K562 (cell line): ENCODE measurements around the gene MAPK8IP1. TPM values are rescaled to one million over a fixed set of nuclear protein-coding genes. Genes with fewer than 3 reads are reported as not detected.

ENCODE experiments used
- ATAC-seq: fragments of 200-7000 bp; cut with Tn5 transposase; 3 replicates; pipeline ENCODE4 v1.9.1; 2020; ENCODE audit warnings: moderate library complexity
- BruUV-seq: library from RNA; stranded (reverse); fragments of 400-500 nt; replicated peaks from 2 replicates; lab custom pipeline; 2021; lab: Mats Ljungman, UMichigan
- CTCF ChIA-PET: fragments of 300-600 bp; formaldehyde crosslinking; extraction: SDS; loops from one replicate; lab custom pipeline; 2021; ENCODE audit warnings: low intra/inter-chr PET ratio; lab: Yijun Ruan, JAX
- POLR2A ChIA-PET: fragments of 300-600, 350-650 bp; sonication (Branson Sonifier 250); formaldehyde crosslinking; extraction: SDS; loops from one replicate; lab custom pipeline; 2021; ENCODE audit warnings: antibody characterized with exemption, inconsistent platforms; lab: Yijun Ruan, JAX
- DNase-seq, 4 experiments: peaks; one replicate each; pipeline versions ENCODE4 v3.0.0 to v3.0.0-alpha.2; 2011 to 2018; ENCODE audit warnings: low spot score in 3 of 4, mixed read lengths in 3 of 4; ENCODE audit errors: extremely low read depth in 1 of 4
- FAIRE-seq: peaks from 2 replicates; lab custom pipeline; 2011; peaks lifted over from hg19 to GRCh38; lab: Jason Lieb, UNC
- H2AFZ ChIP-seq: 2 replicates; pipeline ENCODE4 v1.6.0; 2011; ENCODE audit warnings: low read depth, low read length, control low read depth, inconsistent platforms
- H3K27ac ChIP-seq: fragments of 200-600 bp; 3 replicates; pipeline ENCODE4 v1.8.0; 2011; ENCODE audit warnings: low read depth, mild to moderate bottlenecking, control low read depth, inconsistent platforms, low read length, moderate library complexity, mixed read lengths; ENCODE audit errors: extremely low read depth
- H3K27me3 ChIP-seq, 2 experiments: fragments of 300-600 bp in 1 of 2; 2 replicates in 1 of 2; 3 replicates in 1 of 2; pipeline versions ENCODE4 v1.6.0 to v1.8.0; 2011; ENCODE audit warnings: inconsistent platforms in 2 of 2, low read length in 2 of 2, mild to moderate bottlenecking in 1 of 2, mixed read lengths in 1 of 2, moderate library complexity in 1 of 2; ENCODE audit not compliant: control insufficient read depth in 2 of 2, insufficient read depth in 2 of 2
- H3K36me3 ChIP-seq: fragments of 300-600 bp; 3 replicates; pipeline ENCODE4 v1.8.0; 2011; ENCODE audit warnings: mild to moderate bottlenecking, low read length, inconsistent platforms; ENCODE audit not compliant: control insufficient read depth, insufficient read depth
- H3K4me1 ChIP-seq, 2 experiments: fragments of 200-600 bp in 1 of 2; replicated peaks in 1 of 2; 2 replicates in 1 of 2; 3 replicates in 1 of 2; pipeline versions ENCODE4 v1.5.1 to v1.8.0; 2011; ENCODE audit warnings: inconsistent platforms in 2 of 2, low read length in 2 of 2, mild to moderate bottlenecking in 1 of 2, mixed read lengths in 1 of 2, moderate library complexity in 1 of 2; ENCODE audit not compliant: control insufficient read depth in 2 of 2, insufficient read depth in 2 of 2
- H3K4me2 ChIP-seq: 2 replicates; pipeline ENCODE4 v1.6.1; 2011; ENCODE audit warnings: low read length, control low read depth, inconsistent platforms, mixed read lengths; ENCODE audit not compliant: insufficient read depth
- H3K4me3 ChIP-seq: fragments of 200-600 bp; sonication (generic), shearing (Covaris generic); 2 replicates; pipeline ENCODE4 v1.5.1; 2016; ENCODE audit warnings: control low read depth, inconsistent platforms
- H3K79me2 ChIP-seq: fragments of 200-600 bp; 3 replicates; pipeline ENCODE4 v1.8.0; 2011; ENCODE audit warnings: low read length, inconsistent platforms; ENCODE audit not compliant: control insufficient read depth, insufficient read depth
- H3K9ac ChIP-seq, 2 experiments: 2 replicates each; pipeline versions ENCODE4 v1.6.0 to v1.6.1; 2011; ENCODE audit warnings: low read depth in 2 of 2, low read length in 2 of 2, control low read depth in 1 of 2, inconsistent platforms in 1 of 2, mild to moderate bottlenecking in 1 of 2, mixed read lengths in 1 of 2; ENCODE audit not compliant: insufficient read depth in 1 of 2
- H3K9me1 ChIP-seq: one replicate; pipeline ENCODE4 v1.6.0; 2011; ENCODE audit warnings: inconsistent platforms, mild to moderate bottlenecking, low read length, moderate library complexity; ENCODE audit not compliant: control insufficient read depth, insufficient read depth
- H3K9me3 ChIP-seq: replicated peaks from 2 replicates; pipeline ENCODE4 v1.5.1; 2011; ENCODE audit warnings: low read depth, low read length, inconsistent platforms; ENCODE audit not compliant: control insufficient read depth, insufficient read depth
- H4K20me1 ChIP-seq: replicated peaks from 2 replicates; pipeline ENCODE4 v1.6.1; 2011; ENCODE audit warnings: low read length, inconsistent platforms, mixed read lengths; ENCODE audit not compliant: control insufficient read depth, insufficient read depth
- ARID1B ChIP-seq: fragments of 450-650 bp; IDR thresholded peaks from 2 replicates; pipeline ENCODE4 v1.6.1; 2016; ENCODE audit warnings: antibody characterized with exemption, mild to moderate bottlenecking, inconsistent platforms
- ARID3A ChIP-seq: IDR thresholded peaks from 2 replicates; pipeline ENCODE4 v1.6.1; 2012; ENCODE audit warnings: low read depth, low read length, improper control_type of control experiment, borderline replicate concordance
- FOXA3 ChIP-seq, 2 experiments: fragments of 450-650 bp in 1 of 2; sonication (generic) in 1 of 2; formaldehyde crosslinking; IDR thresholded peaks in 1 of 2; conservative IDR thresholded peaks in 1 of 2; 2 replicates each; pipeline versions ENCODE4 v1.4.0 to v1.8.0; 2020 to 2022; ENCODE audit warnings: mild to moderate bottlenecking in 2 of 2, missing genetic modification reagents in 1 of 2
- KLF6 ChIP-seq: fragments of 250-450 bp; sonication (Bioruptor Pico); IDR thresholded peaks from 2 replicates; pipeline ENCODE4 v1.4.0; 2020; ENCODE audit warnings: mild to moderate bottlenecking, moderate library complexity, borderline replicate concordance
- NR3C1 ChIP-seq: sonication (generic); formaldehyde crosslinking; IDR thresholded peaks from 2 replicates; pipeline ENCODE4 v1.8.1; 2022; ENCODE audit warnings: missing genetic modification reagents
- TAF9B ChIP-seq: fragments of 450-650 bp; IDR thresholded peaks from 2 replicates; pipeline ENCODE4 v1.6.1; 2018; ENCODE audit warnings: mild to moderate bottlenecking; ENCODE audit not compliant: partially characterized antibody
- ZBTB49 ChIP-seq: sonication (generic); formaldehyde crosslinking; IDR thresholded peaks from 2 replicates; pipeline ENCODE4 v1.8.0; 2022; ENCODE audit warnings: missing genetic modification reagents, mild to moderate bottlenecking, borderline replicate concordance
- WGBS: fragments of 100-300 bp; shearing (Covaris generic); methylation state at CpG from one replicate; pipeline ENCODE4 v1.1.6; 2016; ENCODE audit warnings: low coverage, mixed read lengths; ENCODE audit not compliant: insufficient coverage; ENCODE audit errors: missing lambda C conversion rate; 5-methylcytosine and 5-hydroxymethylcytosine counted together
- in situ Hi-C: fragments of 300-500 bp; cut with MboI; formaldehyde crosslinking; loops from 4 replicates; pipeline ENCODE4 v1.15.0; 2018; ENCODE audit warnings: inconsistent platforms, mixed read lengths
- intact Hi-C: fragments of 100-400 bp; cut with micrococcal nuclease; formaldehyde crosslinking; loops from 2 replicates; pipeline ENCODE4 v1.14.2; 2022
- polyA plus RNA-seq, 8 experiments: library from polyadenylated mRNA; depleted of rRNA in 4 of 8; stranded (reverse) in 5 of 8; unstranded in 3 of 8; fragments of >200 nt; fragmentation: Nextera tagmentation in 2 of 8; fragmentation: Illumina TruSeq in 1 of 8; extraction: Ambion mirVana in 2 of 8; extraction: Trizol in 1 of 8; gene quantifications; 2 replicates each; pipeline versions ENCODE4 v1.2.1 to v1.2.3, GENCODE V29; 2011 to 2014; ENCODE audit warnings: inconsistent platforms in 1 of 8, missing spikeins in 1 of 8
- total RNA-seq, 7 experiments: library from RNA; depleted of rRNA in 6 of 7; stranded (reverse); fragments of >200 nt in 6 of 7; fragmentation: Illumina TruSeq in 2 of 7; extraction: Trizol in 2 of 7; gene quantifications; 2 replicates each; pipeline versions ENCODE4 v1.2.1 to v1.2.3, GENCODE V29; 2011 to 2021; ENCODE audit warnings: low replicate concordance in 1 of 7

Gene MAPK8IP1
- total and polyA plus RNA-seq, 9 of the 15 experiments (the other 6 are each of a cell fraction or from before 2014, with no cell fraction given), result 0.13 to 6.9 (median 2.5) TPM

- Histone ChIP-seq H3K79me2 (no peaks in the 10 kb centered on the region), H3K9ac (peak overlapping the region in 1 of 2 experiments; percentile 70; a peak in 1 of 4 replicates), H2AFZ (no peak overlapping the region), H4K20me1 (no peaks in the 10 kb centered on the region), H3K27me3 (no peaks in the 10 kb centered on the region), H3K27ac (no peak overlapping the region), H3K4me1 (peaks cover 0 to 10% of the 10 kb centered on the region in 2 experiments; a peak in 1 of 5 replicates), H3K9me1 (no peaks in the 10 kb centered on the region), H3K36me3 (peaks cover 49% of the 10 kb centered on the region; the same call in 2 of the 3 replicates), H3K4me3 (no peak overlapping the region), H3K9me3 (no peaks in the 10 kb centered on the region), H3K4me2 (no peak overlapping the region)
- intact Hi-C loops, result no loop called here
- ChIA-PET CTCF (no interaction called here), POLR2A (interaction anchor here (1.0 kb wide), 1 partner anchor 9 kb away, joined by 4 read pairs; no protein-coding TSS in a partner anchor)
- in situ Hi-C loops, result no loop called here
- DNase-seq (no peak), ATAC-seq (no peak), FAIRE-seq (no peak)
- TF ChIP-seq NR3C1 (CRISPR knock-in tag) (no peak), ARID1B (no peak), FOXA3 (CRISPR knock-in tag; conservative IDR thresholded peaks at IDR 0.05 in 1 of 2, IDR thresholded peaks at IDR 0.05 in 1 of 2) (no peak), TAF9B (no peak), ARID3A (no peak), KLF6 (CRISPR knock-in tag) (no peak), ZBTB49 (CRISPR knock-in tag) (no peak)
- no TSS peak for BruUV-seq
- WGBS, result 67% methylated on average over 4 of the region's 4 CpGs
Observed at GRCh38 chr11:45936511-45937054, 51.1 kb downstream of the MAPK8IP1 start.
